Amniotic stem cell (primary cell): ENCODE data around the gene INSYN1.
"Not testable (repeated sequence)": the region's sequence is repeated elsewhere in the genome, so short reads cannot be mapped to it uniquely, and the experiment has no call there.

Source experiments
- DNase-seq: peaks from one replicate; lab custom pipeline; 2025; lab: John Stamatoyannopoulos, UW

Gene INSYN1

DNA sequence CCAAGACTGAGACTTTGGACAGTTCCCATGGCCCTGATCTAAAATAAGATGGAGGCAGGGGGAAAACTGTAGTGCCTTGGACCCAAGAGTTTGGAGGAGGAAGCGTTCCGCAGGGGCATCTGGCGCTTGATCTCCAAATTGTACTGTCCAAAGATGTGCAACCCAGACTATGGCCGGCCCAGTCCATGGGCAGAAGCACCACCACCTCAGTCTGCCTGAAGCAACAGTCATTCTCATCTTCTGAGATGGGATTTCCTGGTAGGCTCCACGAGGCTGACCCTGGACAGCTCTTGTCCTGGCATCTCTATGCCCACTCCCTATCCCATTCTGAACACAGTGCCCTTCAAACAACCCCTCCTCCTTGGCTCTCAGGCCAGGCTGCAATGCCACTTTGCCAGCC is 3.6 kb downstream of the INSYN1 start:
- no peak for DNase-seq

DNA sequence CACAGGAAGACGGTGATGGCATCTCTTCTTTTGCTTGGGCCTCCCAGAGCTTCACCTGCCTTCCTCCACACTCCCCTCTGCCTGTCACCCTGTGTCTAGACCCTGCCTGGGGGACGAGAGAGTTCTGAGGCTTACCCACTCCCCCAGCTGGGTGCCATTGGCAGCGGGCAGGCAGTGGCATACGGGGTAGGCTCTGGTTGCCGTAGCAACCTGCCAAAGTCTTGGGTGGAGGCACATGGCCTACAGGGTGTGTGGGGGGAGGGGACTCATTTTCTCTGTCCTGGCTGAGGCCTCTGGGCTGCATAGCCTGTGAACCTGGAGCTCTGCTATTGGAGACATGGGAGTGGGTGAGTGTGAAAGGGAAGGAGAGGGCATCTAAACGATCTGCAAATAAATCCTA is 4.4 kb downstream of the INSYN1 start:
- no peak for DNase-seq

DNA sequence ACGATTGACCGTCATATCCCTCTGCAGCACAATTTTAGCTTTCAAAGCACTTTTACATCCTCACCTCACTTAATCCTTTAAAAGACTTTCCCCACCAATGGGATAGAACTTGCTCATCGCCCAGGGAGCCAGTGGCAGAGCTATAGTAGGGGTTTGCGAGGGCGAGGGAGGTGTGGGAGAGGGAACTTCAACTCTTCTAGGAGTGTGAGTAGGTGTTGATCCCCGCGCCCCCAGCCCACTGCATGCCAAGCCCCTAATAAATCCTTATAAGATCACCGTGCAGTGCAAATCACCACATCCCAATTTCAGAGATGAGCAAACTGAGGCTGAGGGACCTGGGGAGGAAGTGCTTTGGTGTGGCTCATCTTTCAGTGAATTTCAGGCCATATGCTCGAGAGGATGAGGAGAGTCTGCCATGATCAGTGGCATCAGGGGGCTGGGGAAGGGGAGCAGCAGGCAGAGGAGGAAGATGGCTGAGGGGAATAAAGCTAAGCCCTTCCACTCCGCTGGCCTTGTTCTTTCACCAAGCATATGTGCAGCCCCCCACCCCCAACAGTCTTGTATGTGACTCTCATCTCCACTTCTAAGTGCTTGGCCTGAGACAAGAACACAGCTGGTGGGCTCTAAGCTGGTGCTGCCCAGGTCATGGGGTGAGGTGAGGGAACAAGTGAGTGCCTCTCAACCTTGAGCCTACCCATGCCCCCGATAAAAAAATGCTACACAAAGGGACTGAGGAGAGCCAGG is 5.1 kb downstream of the INSYN1 start:
- DNase-seq, result no peak

DNA sequence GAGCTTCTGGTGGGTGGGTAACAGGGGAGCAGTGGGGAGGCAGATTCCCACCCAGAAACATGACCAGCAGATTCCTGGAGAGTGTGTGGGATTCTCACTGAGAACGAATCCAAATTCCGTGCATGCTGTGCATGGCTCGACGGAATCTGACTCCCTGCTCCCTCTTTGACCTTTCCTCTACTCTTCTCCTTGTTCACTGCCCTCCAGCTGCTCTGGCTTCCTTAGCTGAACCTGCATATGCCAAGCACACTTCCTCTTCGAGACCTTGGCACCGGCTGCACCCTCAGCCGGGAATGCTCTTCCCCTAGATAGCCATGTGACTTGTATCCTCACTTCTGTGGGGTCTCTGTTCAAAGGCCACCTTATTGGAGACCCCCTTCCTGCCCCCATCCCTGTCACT is 6.3 kb downstream of the INSYN1 start:
- no peak for DNase-seq

DNA sequence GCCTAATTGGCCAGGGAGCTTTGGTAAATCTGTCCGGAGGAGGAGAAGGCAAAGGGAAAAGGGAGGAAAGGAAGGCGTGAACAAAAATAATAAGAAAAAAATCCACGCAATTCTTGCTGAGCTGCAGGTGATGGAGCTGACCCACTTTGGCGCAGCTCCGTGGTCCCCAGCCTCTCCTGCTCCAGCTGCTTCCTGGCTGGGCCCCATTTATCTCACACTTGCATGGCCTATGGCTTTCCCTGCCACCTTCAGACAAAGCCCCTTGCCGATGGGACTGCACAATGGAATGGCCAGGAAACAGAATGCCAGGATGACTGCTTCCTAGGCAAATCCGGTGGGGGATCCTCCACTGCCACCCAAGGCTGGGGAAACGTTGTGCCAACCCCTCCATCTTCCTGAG is 6.9 kb downstream of the INSYN1 start:
- DNase-seq, result no peak

DNA sequence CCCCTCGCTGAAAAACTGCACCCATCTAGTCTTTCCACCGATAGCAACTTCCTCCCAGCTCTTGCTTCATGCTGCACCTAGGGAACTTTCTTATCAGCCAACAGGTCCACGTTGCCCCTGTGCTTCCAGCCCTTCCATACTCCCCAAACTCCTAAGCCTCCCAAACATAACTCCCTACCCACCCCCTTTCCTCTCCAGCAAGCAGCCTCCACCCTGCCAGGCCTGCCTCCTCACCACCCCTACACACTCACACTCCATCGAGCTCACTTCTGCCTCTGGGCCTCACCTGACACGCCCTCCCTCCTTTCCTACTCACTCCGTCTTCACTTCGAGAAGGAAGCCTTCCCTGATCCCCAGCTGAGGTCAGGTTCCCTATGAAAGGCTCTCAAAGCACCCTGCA is 8.1 kb downstream of the INSYN1 start:
- DNase-seq, result no peak

DNA sequence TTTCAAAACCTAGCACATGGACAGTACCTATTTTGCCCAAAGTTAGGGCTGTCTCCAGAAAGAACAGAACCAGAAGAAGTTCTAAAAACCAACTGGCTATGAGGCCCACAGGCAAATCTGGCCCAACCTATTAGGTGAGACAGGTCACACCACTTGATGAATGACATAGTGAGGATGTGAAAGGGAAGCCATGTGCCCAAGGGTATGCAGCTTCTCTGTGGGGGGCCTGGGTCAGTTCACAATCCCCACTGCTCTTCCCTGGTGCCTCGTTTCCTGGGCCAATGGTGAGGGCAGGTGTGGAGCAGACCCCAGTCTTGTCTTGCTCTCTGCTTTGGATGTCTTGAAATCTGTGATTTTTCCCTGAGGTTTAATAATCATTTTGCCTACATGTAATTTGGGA is 8.9 kb downstream of the INSYN1 start:
- DNase-seq, result no peak

DNA sequence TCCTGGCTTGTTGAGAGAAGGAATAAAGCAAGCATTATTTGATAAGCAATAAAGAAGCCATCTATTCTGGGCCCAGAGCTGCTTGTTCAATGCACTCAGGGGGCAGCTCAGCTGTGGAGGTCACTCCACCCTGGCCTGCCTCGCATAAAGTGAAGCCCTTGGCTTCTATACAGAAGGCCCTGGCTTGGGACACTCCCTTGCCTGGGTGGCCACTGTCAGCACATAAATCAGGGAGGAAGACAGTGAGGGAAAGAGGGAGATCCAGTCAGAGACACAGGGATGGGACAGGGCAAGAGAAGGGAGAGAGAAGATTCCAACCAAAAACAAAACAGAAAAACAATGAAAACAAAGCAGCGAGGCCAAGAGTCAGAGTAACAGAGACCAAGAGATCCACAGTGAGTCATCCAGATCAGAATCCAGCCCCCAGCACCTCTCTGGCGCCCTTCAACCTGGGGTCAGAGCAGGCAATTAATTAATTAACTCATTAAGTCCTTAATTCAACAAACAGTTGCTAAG is 11.8 kb downstream of the INSYN1 start:
- DNase-seq, result no peak

DNA sequence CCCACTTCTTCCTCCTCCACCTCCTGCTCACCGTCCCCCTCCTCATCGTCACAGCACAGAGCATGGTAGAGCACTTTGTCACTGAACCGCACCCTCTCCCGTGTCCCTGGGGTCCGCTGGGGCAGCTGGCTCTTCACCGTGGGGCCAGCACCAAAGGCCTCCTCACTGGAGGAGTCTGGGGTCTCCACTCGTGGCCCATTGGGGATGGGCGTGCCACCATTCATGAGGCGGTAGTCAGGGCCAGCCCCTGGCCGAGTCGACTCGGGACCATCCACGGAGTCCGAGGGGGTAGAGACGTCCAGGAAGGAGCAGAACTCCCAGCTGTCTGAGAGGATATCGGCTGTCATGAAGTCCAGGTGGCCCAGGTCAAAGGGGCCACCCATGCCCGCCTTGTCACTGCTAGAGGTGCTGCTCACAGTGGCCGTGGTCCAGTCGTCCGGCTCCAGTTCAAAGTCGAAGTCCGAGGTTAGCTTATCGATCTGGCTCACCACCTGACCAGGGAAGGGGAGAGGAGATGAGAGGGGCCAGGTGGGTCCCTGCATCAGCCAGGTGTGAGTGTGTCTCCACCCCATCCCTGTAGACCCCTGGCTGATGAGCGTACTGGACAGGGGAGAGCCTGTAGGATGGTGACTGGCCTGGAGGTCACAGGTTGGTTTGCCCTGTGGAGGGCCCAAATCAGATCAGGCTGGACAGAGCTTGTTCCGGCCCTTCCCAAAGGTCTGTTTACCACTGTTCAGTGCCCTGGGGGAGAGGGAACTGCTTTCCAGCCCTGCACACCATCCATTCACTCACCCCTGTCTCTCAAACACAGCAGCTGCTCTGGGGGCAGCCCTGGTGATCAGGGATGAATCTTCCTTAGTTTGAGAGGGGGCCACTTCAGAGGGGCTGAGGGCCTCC is 12.8 kb downstream of the INSYN1 start:
- no peak for DNase-seq

DNA sequence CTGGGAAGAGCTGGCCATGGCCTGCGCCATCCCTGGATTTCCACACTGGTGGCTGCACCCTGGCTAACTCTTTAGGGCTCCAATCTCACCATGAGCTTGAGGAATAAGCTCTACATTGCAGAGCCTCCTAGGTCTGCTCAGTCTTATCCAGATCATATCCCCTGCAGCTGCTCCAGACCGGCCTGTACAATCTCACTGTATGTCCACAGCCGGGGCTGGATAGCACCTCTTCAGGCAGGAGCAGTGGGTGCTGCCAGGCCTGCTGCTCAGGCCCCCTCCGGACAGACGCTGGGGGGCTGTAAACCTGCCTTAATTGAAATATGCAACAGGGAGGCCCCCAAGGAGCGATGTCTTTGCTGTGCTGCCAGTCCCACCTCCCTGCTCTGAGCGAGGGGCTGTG is 15.6 kb downstream of the INSYN1 start:
- DNase-seq, result no peak

DNA sequence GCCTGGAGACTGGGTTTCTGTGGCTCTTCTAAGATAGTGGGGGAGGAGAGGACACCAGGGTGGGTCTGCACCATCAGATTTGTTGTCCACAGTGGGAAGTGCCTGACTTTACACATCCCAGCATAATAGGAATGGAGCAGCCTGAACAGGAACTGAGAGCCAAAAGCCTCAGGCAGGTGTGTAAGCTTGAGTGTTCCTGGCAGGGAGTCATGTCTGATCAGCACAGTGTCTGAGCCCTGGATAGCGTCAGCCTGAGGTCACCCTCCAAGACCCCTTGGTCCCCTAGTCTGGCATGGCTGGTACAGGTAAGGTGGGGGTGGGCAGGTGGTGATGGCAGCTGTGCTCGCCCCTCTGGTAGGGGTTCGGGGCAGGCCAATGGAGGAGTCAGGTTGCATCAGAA is 20.2 kb downstream of the INSYN1 start:
- no peak for DNase-seq

DNA sequence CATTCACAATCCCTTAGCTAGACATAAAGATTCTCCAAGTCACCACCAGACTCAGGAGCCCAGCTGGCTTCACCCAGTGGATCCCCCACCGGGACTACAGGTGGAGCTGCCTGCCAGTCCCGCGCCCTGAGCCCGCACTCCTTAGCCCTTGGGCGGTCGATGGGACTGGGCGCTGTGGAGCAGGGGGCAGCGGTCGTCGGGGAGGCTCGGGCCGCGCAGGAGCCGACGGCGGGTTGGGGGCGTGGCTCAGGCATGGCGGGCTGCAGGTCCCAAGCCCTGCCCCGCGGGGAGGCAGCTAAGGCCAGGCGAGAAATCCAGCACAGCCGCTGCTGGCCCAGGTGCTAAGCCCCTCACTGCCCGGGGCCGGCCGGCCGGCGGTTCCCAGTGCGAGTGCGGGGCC is 21.1 kb downstream of the INSYN1 start:
- not testable (repeated sequence) for DNase-seq

DNA sequence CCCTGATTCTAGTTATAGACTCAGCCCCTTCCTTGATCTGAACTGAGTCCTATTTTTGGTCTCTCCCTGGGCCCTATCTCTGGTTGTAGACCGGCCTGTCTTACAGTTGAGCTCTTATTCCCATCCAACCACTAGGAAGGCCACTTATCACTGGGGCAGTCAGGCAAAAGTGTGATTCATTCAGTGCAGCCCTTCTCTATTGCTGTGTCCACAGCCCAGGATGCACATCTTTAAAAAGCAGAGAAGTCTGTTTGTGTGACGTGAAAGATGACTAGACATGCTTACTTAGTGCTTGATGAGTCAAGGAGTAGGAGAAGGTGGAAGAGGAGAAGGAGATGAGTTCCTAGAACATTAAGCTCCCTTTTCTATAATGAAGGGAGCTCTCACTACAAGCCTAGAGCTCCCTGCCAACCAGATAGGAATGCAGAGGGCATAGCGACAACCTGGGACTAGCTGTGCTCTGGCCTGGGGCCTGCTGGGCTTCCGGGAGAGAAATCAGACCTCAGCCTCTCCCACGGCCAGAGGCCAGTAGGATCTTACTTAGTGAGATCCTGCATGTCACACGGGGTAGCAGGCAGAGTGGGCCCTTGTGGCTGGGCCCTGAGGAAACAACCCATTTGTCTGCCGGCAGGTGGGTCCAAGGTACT is 25.7 kb downstream of the INSYN1 start:
- no peak for DNase-seq

DNA sequence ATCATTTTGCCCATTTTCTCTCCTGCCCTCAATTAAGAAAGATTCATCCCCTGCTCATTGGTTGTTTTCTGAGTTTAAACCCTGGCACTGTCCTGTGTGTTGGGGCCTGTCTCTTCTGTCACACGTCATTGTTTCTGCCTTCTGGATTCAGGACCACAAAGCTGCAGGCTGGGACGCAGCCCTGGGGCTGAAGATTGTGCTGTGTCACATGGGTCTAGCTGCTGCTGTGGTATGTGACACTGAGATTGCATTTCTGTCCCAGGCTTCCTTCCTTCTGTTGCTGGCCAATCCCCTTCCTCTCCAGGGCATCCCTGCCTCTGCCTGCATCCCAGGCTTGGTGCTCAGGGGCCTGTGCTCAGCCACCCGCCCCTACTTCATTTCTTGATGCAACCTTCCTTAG is 28.9 kb downstream of the INSYN1 start:
- DNase-seq, result no peak

DNA sequence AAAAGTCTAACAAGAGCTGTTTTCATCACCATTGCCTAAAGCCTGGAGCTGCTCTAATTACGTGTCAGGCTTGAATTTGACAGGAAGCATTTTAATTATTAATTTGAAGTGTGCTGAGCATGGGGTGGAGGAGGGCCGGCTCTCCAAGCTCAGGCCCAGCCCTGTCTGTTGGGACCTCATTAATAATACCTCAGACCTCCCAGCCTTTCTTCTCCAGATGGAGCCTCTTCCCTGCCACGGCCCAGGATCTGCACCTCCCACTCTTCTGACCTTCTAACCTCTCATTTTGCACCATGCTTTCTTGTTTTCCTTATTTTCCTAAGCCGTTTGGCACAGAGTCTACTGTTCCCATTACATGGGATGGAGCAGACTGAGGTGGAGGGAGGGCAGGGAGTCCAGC is 30.0 kb downstream of the INSYN1 start:
- no peak for DNase-seq

DNA sequence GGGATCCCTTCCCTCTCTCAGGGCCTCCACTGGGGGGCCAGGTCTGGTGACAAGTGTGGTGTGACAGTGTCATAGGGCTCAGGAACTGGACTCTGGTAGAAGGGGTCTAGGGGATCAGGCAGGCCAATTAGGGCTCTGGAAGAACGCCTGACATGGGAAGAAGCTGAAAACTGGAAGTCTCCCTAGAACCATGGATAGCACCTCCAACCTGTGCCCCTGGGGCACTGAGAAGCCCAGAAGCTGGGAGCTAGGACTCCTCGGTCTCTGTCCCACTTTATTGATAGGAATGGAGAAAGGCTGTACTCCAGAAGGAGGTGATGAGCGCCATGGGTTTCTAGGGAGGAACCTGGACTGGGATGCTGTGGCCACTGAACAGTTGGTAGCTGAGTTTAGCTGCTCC is 30.7 kb downstream of the INSYN1 start:
- DNase-seq, result no peak

DNA sequence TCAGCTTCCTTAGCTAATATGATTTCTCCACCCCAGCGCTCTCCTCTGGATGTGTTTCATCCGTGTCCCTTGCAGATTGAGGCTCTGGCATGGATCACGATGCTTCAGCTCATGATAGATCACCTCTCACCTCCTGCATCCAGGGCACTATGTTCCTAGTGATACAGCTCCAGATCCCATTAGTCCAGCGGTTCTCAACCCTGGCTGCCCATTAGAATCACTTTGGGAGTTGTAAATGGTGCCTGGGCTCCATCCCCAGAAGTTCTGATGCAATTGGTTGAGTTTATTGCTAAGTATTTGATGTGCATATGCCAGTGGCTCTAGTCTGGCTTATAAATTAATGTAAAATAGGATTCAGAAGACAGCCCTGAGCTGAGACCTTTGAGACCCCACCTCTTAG is 34.5 kb downstream of the INSYN1 start:
- no peak for DNase-seq

DNA sequence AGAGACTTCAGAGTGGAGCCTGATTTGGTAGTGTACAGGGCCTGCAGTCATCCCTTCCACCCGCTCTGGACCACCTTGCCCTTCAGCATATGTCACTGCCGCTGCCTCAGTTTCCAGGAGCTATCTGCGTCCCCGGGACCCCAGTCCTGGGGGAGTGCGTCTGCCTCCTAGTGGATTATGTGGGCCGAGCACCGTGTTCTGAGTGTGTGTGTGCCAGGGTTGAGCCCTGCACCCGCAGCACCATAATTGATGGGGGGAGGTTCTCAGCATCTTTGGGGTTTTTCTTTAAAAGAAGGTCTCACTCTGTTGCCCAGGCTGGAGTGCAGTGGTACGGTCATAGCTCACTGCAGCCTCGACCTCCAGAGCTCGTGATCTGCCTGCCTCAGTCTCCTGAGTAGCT is 35.3 kb downstream of the INSYN1 start:
- DNase-seq, result no peak

DNA sequence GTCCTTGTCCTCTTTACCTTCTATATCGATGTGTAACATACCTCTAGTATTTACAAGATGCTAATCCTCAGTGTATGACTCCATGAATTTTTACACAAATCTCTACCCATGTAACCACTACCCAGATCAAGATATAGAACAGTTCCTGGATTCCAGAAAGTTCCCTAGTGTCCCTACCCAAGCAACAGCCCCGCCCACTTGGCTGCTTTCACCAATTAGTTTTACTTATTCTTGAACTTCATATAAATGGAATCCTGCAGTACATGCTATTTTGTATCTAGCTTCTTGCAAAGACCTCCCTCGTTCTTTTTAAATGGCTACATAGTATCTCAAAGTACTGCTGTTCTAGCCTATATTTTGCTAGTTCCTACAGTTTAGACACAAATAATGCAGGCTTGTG is 35.9 kb downstream of the INSYN1 start:
- no peak for DNase-seq

DNA sequence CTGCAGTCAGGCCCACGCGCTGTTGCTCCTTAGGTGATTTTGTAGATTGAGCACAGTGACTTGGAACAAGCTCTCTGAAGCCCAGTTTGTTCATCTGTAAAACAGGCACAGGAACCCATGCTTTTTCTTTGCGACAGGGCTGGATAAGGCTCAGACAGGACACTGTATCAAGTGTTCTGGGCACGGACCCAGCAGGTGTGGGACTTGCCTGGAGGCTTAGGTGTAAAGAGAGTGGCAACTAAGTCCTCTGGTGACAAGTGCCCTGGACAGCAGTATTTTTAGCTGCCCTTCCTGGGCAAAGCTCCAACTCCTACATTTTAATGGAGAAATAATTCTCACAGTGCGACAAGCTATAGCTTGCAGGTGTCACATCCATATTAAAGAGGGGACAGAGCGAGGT is 36.7 kb downstream of the INSYN1 start:
- DNase-seq, result no peak

DNA sequence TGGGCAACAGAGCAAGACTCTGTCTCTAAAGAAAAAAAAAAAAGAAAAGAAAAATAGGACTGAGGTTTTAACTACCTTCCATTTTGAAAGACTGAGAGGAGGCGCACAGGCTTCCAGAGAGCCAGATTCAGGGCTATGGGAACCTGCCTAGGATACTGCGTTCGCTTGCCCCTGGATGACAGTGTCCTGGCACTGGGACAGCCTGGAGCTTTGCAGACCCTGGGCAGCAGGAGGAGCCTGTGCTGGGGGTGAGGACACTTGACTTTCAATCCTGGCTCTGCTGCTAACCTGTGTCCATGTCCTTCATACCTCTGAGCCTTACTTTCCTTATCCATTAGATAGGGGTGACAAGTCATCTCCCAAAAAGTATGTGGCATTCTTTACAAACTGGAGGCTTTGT is 37.7 kb downstream of the INSYN1 start:
- DNase-seq, result no peak

DNA sequence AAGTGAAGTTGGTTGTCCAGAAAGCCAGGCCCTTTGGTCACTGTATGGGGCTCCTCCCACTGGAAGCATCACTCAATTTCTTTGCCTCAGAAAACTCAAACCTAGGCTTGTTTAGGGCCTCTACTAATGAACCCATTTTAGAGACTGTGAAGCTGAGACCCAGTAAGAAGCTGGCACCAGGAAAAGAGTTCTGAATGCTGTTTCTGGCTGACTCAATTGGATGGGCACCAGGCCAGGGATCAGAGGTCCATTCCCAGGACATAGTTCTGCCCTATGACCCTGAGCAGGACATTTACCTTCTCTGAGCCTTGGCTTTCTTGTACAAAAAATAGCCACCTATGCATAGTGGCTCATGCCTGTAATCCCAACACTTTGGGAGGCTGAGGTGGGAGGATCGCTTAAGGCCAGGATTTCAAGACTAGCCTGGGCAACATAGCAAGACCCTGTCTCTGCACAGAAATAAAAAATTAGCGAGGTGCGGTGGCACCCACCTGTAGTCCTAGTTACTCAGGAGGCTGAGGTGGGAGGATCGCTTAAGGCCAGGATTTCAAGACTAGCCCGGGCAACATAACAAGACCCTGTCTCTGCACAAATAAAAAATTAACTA is 38.4 kb downstream of the INSYN1 start:
- DNase-seq, result no peak
